ENCODE data around the gene PLXNA1. TPM values are rescaled to one million over a fixed set of nuclear protein-coding genes. Genes with fewer than 3 reads are reported as not detected.

PLXNA1 gene
- total RNA-seq, 1 experiment from 2014 or later: 44.0 TPM

DNA sequence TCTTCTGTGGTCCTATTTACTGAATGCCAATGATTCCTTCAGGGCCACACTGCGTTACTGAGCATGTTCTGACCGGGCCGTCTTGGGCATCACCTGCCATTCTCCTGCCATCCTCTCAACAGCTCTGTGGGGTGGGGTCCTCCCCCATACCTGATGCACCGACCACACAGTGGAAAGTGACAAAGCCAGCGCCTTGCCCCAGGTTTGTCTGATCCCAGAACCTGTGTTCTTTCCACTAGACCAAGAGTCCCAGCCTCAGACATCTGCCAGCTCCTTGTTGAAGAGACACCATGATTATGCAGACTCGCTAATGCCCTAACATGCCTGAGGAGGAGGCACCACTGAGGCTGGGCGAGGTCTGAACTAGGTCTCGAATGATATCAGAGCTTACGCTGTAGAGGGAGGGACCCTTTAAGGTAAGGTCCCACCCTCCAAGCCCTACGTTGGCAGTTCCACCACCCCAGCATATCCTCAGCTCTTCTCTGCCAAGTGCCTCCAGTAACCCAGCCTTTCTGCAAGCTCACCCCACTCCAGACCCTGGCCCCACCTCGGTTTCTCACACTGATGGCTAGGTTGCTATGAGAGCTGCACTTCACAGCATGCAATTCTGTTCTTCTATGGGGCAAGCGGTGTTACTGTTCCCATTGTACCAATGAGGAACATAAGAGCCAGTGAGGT is 29.8 kb upstream of the PLXNA1 start:
- DNase-seq (ENCODE audit: low read depth): no peak

DNA sequence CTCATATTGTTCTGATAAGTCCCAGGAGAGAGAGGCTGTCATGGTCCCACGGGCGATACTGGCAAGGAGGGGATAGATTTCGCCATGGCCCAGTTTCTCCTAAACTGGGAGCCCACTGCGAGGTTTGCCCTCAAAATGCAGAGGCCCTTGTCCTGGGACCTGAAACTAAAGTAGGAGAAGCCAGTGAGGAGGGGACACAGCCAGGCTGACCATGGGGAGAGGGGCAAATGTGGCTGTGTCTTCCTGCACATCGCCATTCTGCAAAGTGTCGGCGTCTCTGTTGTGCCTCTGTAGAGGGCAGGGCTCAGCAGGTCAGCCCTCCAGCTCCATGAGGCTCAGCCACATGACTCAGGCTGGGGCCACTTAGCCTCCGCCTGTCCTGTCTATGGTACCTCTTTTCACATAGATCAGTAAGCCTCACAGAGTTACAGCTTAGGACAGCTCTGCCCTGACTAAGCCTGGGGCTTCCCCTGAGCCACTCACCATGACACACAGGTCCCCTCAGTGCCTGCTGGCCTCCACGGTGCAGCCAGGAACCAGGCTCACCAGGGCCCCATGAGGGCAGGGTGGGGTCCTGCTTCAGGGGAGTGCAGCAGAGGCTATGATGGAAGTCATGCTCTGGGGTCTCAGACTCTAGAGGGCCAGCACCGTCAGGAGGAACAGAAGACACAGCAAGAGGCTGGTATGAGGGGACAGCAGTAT is 28.6 kb upstream of the PLXNA1 start:
- peak; percentile 60 for DNase-seq (ENCODE audit: low read depth)

DNA sequence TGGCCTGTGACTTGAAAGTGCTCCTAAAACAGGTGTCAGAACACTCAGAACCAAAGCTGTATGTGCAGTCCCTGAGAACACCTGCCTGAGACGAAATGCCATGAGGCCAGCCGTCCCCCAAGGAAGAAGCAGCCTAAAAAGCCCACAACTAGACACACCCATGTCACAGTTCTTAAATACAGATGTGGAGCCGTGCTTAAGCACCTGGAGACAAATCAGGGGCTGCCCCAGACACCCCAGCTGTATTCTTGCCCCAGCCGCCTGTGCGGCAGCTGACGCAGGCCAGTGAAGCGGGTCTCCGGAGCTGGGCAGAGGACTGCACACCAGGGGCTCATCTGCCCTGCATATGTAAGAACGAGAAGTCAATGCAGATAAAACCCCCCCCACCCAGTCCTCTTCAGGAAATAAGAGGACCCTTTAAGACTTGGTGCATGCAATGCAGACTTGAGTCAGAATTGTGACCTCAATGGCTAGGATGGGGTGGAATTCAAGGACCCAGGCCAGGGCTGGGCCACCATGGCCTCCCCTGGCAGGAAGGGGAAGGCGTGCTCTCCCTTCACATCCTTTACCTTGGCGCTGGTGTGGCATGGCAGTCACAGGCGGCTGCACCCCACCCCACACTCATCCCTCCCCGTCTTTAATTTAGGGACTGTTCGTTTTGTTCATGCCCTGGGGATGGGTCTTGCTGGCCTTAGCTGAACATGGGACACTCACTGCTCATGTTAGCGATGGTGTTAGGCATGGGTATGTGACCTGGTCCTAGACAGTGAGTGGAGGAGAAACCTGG is 27.7 kb upstream of the PLXNA1 start:
- DNase-seq (ENCODE audit: low read depth): no peak

DNA sequence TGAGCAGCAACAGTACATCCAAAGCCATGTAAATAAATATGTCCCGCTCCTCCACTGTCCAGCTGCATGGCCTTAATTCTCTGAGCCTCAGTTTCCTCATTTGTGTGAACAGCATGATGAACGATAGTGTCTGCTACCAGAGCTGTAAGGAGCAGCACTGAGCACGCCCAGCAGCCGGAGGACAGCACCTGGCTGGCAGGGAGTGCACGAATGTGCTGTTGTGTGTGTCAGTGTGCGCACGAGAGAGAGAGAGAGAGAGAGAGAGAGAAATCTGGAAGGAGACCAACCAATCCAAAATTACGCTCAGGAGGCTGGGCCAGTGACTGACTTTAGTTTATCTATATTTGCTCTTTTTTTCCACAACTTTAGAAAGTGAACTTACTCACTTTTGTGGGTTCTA is 26.6 kb upstream of the PLXNA1 start:
- no peak for DNase-seq (ENCODE audit: low read depth)

DNA sequence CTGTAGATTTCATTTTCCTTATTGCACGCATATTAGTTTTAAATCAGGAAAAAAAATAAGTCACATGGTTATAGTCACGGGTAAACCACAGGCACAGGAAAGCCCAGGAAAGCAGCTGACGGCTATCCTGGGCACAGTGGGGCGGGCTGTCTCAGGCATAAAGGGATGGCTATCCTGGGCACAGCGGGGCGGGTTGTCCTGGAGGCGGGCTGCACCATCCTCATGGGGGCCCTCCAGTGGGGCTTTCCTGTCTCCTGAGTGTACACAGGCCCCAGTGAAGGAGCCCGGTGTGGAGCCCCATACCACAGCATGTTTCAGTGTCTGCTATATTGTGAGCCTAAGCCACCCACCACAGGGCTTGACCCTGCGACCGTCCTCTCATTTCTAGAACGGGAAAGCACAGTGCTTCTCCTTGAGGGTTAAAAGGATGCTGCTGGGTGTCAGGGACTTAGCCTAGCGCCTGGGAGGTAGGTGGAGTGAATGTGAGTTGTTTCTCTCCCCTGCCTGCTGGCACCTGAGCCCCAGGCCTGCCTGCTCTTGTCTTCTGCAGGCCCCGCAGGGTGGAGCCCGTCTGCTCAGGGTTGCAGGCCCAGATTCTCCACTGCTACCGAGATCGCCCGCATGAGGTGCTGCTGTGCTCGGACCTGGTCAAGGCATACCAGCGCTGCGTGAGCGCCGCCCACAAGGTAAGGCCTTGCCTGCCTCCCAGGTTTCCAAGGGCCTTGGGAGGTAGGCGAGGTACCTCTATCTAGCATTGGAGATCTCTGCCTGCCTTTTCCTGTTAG is 25.9 kb upstream of the PLXNA1 start:
- no peak for DNase-seq (ENCODE audit: low read depth)

DNA sequence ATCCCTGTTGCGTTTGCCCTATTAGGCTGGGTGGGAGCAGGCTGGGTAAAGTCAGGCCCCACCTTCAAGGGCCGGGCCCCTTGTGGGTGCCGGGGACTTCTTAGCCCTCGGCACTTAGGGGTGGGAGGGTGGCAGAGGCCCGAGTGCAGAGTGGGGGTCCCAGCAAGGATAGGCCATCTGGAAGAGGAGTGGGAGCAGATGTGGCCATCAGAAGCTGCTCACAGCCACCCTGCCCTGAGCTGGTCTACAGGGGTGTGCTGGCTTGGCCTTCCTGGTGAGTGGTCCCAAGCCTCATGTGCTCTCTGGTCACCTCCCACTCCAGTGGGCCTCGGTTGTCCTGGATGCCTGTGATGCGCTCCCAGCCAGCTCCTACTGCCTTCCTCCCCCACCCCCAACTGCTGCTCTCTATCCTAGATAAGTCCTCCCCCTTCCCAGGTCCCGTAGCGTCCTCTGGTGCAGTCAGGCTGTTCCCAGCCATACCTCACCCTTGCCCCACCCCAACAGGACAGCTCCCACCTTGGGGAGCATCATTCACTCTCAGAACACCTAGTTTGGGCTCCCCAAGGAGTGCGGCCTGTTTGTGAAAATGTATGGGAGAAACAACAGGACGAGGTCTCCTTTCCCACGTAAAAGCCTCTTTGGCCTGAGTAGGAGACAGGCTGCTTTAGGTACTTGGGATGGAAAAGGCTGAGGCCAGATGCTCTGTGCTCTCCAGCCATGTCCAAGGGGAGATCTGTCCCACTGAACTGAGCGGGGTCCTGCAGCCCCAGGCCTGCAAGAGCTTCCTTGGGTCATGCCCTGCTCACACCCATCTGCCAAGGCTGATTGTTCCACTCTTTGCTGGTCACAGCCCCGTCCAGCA is 24.9 kb upstream of the PLXNA1 start:
- no peak for DNase-seq (ENCODE audit: low read depth)

DNA sequence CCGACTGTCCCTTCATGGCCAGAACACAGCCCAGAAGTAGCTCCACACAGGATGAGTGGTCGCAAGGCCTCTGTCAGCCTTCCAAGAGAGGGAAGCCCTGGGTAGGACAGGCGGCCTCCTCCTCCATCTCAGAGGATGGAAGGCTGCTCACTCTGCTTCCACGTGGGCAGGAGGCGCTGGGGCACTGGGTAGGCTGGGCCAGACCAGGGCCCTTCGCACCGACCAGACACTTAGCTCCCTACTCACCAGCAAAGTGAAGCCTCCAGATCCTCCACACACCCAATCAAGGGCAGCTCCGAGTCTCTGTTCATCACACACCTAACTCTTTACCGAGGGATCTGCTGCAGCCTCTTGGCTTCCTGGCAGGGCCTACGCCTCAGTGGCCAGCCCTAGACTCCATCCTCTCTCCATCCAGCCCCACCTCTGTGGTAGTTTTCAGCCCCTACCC is 24.3 kb upstream of the PLXNA1 start:
- no peak for DNase-seq (ENCODE audit: low read depth)

DNA sequence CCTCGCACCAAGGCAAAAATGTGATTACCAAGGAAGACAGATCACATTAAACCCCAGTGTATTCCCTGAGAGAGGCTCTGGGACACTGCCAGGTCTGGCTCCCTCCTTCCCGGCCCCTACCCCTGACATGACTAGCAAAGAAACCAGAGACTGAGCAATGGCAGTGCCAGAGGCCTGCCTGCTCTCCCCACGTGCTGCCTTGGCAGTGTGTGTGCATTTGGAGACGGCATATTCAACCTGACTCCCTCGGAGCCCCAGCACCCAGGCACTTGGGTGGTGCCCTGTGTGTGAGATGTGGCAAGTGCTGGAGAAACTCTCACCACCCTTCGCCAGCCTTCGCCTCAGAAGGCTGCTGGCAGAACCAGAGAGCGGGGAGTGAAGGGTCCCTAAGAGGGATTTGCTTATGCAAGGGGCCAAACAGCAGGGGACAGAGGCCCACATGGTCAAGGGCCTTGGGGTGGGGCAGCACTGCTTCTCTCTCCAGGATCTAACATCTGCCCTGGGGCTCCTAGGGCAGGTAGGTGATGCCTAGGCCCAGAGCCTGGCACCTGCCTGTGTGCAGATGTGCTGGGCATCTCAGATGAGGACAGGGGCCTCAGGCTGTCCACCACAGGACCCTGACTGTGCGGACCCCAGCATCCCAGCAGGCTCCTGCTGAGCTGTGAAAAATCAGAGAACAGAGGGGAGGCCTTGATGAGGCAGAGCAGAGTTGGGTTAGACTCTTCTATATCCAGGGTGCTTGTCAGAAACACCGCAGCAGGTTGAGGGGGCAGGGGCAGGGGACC is 23.6 kb upstream of the PLXNA1 start:
- DNase-seq (ENCODE audit: low read depth): no peak

DNA sequence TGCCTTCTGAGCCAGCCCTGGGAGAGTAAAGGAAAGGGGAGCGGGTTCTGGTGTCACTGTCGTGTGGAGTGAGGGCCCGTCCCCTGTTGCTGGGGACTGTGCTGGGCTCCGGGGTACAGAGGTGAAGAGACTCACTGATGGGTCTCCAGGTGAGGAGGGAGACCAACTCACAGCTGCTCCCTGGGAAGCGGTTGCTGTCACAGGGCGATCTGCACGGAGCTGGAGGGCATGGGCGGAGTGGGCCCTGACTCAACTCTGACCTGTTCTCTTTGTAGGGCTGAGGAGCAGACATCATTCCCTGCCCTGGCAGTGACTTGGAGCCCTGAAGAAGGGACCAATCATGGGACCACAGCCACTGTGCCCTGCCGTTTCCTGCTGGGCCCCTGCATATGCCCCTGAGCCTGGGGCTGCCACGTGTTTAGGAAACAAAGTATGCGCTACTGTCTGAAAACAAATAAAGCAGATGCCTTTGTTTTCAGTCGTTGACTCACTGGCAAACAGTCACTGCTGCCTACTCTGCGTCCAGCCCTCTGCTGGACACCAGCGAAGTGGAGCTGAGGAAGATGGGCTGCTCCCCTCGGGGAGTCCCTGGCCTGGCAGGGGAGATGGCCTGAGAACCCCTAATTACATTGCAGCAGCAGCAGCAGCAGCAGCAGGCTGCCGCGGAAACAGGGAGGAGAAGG is 22.9 kb upstream of the PLXNA1 start:
- peak; percentile 91 for DNase-seq (ENCODE audit: low read depth)

DNA sequence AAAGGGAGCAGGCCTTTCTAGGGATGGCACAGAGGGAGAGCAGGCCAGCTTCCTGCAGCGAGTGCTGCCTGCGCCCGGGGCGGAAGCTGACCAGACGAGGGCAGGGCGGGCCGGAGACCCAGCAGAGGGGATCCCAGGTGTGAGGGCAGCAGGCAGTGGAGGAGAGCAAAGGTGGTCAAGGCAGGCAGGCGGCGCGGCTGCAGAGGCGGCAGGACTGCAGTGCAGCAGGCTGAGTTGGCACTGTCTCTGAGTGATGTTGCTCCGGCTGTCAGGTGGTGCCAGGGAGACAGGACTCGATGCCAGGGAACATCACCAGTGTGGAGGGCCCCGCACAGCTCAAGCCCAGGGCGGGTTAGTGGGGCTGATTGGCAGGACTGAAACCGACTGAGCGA is 22.3 kb upstream of the PLXNA1 start:
- no peak for DNase-seq (ENCODE audit: low read depth)

DNA sequence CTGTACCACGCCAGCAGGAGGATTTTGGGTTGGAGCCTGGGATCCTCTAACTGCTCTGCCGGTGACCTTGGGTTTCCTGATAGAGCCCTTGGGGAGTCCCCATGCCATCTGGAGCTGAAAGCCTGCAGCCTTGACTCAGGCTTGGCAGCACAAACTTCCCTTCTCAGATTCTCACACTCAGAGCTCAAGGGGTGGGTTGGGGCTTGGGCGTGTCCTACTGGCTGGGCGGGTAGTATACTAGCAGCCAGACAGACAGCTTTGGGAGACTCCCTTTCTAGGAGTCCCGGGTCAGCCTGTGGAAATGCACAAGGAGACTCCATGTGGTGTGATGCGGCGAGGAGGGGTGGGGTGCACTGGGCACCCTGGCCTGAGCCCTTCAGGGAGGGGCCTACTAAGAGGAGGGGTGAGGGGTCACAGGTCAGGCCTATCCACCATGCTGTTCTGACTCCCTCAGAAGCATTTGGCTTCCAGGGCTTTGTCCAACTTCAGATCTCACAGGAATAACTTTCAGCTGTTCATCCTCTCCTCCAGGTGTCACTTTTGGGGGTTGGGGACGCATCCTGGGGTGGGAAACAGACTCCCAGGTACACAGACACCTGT is 21.6 kb upstream of the PLXNA1 start:
- DNase-seq (ENCODE audit: low read depth): peak; percentile 98

DNA sequence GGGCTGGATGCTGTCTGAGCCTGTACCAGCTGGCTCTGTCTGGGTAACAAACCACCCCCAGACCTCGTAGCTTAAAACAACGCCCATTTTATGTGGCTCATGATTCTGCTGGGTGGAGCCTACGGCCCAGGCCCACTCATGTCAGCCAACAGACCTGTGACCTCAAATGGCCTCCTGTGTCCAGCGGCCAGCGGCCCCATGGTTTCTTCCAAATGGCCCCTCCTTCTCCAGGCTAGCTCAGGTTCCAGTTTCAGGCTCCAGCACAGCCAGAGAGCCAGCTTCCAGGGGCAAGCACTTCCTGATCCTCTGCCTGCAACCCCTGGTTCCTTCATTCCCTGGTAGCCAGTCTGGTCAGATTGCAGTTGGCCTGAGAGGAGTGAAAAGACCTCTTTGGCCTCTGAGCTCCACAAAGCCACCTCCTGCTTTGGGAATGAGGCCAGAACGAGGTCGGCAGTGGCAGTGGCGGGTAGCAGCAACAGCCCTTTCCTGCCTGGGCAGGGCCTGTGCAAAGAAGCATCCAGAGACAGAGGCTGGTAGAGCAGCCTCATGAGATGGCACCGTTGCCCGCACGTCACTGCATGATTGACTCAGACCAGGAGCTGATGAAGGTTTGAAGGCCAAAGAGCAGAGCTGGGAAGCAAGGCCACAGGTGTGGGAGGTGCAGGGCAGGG is 21.0 kb upstream of the PLXNA1 start:
- DNase-seq (ENCODE audit: low read depth): peak; percentile 85

DNA sequence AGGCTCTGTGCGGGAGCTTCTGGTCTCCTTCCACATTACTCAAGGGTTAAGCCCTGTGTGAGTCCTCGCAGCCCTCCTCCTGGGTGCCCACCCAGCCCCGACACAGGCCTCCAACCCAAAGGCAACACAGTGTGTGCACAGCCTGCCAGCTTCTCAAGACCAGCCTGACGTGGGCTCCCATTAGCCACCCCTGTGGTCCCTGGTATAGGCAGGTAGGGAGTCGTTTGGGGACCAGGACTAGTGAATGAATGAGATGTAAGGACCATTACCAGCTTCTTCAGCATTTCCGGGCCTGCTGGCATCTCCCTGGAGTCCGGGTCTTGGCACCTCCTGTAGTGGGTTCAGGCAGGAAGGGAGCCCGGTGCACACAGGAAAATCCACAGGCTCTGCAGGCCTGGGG is 20.2 kb upstream of the PLXNA1 start:
- no peak for DNase-seq (ENCODE audit: low read depth)

DNA sequence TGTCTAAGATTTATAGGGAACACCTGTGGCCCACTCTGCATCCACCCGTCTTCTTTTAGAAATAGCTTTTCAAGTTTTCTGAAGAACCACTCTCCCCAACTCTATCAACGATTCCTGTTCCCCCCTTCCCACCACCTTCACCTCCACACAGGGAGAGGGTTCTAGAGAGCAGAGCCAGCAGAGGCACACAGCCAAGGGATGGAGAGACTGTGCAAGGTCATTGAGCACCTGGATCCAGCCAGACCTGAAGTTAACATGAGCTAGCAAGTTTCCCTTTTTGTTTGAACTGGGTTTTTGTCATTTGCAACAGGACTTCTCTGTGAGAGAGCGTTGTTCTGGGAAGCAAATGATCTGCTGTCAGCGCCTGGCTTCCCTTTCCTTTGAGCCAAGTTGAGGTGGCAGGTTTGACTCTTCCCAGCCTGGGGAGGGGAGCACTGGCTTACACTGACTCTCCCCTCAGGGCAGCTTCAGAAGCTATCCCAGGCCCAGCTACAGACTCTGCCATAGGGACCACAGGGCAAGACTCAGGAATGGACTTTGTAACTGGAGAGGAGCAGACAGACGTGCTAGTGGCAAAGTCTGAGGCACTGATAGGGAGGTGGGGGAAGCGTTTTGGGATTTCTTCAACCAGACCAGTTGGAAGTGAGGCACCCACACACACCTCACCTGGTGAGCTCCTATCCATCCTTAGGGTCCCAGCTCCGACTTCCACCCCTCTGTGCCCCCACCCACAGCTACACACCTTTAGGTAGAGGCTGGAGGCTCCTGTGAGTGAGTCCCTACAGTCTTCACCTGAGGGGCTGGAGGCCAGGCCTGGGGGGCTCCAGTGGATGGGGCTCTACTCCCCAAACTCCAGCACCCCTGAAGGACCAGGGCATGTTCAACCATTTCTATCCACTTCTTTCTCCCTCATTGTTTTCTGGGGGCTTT is 19.4 kb upstream of the PLXNA1 start:
- no peak for DNase-seq (ENCODE audit: low read depth)

DNA sequence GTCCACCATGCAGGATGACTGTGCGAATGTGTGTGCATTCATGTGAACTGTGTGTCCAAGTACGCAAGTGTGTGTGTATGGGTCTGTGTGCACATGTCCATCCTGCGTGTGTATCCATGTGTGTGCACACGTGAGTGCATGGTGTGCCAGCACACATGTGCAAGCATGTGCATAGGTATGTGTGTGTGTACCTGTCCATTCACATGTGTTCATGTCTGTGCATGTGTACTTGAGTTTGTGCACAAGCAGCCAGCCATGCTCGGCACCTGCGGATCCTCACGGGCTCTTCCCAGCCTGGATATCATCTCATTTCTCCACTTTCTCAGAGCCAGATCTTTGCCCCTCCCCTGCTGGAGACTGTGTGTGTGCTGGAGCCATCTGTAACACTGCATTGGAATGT is 18.7 kb upstream of the PLXNA1 start:
- DNase-seq (ENCODE audit: low read depth): no peak

DNA sequence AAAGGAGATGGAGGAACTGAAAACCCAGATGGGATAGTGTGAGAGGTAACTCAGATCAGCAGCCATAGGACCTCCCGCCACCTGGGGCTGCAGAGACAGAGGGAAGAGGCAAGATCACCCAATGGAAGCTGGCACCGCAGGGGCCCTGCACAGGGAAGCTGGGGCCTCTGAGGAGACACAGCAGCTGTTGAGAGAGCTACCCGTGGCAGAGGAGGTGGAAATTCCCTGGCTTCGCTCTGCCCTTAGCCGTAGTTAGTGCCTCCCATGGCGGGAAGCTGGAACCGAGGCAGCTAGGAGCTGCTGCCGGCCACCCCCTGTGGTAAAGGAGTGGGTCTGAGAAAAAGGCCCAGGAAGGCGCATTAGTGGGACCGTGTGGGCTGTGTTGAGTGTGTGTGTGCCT is 18.0 kb upstream of the PLXNA1 start:
- no peak for DNase-seq (ENCODE audit: low read depth)

DNA sequence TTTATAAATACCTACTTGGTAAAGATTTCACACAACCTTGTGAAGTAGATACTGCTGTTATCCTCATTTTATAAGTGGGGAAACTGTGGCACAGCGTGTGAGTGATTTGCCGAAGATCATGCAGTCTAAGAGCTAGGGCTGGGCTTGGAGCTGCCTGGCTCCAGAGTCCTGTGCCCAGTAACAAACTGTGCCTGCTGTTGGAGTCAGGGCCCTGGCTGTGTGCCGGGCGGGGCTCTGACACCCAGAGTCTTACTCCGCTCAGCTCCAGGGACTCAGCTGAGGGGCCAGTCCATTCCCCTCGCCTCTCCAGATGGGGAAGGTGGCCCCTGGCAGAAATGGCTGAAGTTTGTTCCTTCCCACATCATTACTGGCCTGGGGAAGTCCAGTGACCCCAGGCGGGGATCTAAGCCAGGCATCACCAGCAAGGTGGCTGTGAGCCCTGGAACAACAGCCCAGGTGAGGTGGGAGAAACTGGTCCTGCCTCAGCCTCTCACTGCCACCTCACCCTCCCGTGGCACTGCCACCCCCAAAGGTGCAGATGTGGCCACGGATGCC is 17.3 kb upstream of the PLXNA1 start:
- DNase-seq (ENCODE audit: low read depth): no peak

Data from RPMI7951 (cell line).